ENCODE results near the gene SLC28A3. TPM values are rescaled to one million over a fixed set of nuclear protein-coding genes. Genes with fewer than 3 reads are reported as not detected.

SLC28A3 gene
- total RNA-seq, 1 experiment from 2014 or later, result not detected

DNA sequence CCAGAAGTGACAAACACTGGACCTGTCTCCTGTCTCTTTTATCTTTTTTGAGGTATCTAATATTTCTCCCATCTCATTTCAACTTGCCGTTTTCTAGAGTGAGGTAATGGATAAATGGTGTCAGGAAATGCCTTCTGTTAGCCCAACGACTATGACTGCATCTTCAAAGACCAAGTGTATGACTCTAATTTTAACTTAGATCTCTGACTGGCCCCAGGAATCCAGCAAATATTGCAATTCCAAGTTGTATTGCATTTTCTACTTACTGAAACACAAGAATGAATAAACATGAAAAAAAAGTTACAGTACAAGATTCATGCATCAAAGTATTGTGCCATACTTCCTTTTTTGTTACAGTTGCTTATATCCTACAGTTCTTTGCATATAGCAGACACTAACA, 26.3 kb downstream of the SLC28A3 start:
- no peaks in the 10 kb centered on the region for H3K4me1 Mint-ChIP-seq
- no peaks in the 10 kb centered on the region for H3K27me3 Mint-ChIP-seq (ENCODE audit: low read depth)
- no peak for ATAC-seq
- ChIA-PET POLR2A (no interaction called here), CTCF (interaction anchor here (1.0 to 1.6 kb wide), 2 partner anchors 20 to 31 kb away, joined by 3 to 7 read pairs; no protein-coding TSS in a partner anchor)
- TF ChIP-seq, protein P1, sequence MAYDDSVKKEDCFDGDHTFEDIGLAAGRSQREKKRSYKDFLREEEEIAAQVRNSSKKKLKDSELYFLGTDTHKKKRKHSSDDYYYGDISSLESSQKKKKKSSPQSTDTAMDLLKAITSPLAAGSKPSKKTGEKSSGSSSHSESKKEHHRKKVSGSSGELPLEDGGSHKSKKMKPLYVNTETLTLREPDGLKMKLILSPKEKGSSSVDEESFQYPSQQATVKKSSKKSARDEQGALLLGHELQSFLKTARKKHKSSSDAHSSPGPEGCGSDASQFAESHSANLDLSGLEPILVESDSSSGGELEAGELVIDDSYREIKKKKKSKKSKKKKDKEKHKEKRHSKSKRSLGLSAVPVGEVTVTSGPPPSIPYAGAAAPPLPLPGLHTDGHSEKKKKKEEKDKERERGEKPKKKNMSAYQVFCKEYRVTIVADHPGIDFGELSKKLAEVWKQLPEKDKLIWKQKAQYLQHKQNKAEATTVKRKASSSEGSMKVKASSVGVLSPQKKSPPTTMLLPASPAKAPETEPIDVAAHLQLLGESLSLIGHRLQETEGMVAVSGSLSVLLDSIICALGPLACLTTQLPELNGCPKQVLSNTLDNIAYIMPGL (CRISPR knock-in tag; IDR thresholded peaks at IDR 0.05), result no peak
- TF ChIP-seq OVOL2 (CRISPR knock-in tag; IDR thresholded peaks at IDR 0.05; ENCODE audit: borderline replicate concordance), result no peak
- TF ChIP-seq, protein P2, sequence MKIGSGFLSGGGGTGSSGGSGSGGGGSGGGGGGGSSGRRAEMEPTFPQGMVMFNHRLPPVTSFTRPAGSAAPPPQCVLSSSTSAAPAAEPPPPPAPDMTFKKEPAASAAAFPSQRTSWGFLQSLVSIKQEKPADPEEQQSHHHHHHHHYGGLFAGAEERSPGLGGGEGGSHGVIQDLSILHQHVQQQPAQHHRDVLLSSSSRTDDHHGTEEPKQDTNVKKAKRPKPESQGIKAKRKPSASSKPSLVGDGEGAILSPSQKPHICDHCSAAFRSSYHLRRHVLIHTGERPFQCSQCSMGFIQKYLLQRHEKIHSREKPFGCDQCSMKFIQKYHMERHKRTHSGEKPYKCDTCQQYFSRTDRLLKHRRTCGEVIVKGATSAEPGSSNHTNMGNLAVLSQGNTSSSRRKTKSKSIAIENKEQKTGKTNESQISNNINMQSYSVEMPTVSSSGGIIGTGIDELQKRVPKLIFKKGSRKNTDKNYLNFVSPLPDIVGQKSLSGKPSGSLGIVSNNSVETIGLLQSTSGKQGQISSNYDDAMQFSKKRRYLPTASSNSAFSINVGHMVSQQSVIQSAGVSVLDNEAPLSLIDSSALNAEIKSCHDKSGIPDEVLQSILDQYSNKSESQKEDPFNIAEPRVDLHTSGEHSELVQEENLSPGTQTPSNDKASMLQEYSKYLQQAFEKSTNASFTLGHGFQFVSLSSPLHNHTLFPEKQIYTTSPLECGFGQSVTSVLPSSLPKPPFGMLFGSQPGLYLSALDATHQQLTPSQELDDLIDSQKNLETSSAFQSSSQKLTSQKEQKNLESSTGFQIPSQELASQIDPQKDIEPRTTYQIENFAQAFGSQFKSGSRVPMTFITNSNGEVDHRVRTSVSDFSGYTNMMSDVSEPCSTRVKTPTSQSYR (CRISPR knock-in tag; IDR thresholded peaks at IDR 0.05), result no peak
- no peak for TF ChIP-seq NFYB (CRISPR knock-in tag; conservative IDR thresholded peaks at IDR 0.05; ENCODE audit: low read depth)
- TF ChIP-seq CREM (CRISPR knock-in tag; IDR thresholded peaks at IDR 0.05), result no peak
- TF ChIP-seq, protein P3, sequence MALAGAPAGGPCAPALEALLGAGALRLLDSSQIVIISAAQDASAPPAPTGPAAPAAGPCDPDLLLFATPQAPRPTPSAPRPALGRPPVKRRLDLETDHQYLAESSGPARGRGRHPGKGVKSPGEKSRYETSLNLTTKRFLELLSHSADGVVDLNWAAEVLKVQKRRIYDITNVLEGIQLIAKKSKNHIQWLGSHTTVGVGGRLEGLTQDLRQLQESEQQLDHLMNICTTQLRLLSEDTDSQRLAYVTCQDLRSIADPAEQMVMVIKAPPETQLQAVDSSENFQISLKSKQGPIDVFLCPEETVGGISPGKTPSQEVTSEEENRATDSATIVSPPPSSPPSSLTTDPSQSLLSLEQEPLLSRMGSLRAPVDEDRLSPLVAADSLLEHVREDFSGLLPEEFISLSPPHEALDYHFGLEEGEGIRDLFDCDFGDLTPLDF (CRISPR knock-in tag; IDR thresholded peaks at IDR 0.05), result no peak
- TF ChIP-seq SMAD4 (CRISPR knock-in tag; IDR thresholded peaks at IDR 0.05), result no peak
- no peak for TF ChIP-seq ZNF423 (CRISPR knock-in tag; IDR thresholded peaks at IDR 0.05)
- TF ChIP-seq, protein P4, sequence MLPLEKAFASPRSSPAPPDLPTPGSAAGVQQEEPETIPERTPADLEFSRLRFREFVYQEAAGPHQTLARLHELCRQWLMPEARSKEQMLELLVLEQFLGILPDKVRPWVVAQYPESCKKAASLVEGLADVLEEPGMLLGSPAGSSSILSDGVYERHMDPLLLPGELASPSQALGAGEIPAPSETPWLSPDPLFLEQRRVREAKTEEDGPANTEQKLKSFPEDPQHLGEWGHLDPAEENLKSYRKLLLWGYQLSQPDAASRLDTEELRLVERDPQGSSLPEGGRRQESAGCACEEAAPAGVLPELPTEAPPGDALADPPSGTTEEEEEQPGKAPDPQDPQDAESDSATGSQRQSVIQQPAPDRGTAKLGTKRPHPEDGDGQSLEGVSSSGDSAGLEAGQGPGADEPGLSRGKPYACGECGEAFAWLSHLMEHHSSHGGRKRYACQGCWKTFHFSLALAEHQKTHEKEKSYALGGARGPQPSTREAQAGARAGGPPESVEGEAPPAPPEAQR (CRISPR knock-in tag; IDR thresholded peaks at IDR 0.05), result no peak
- TF ChIP-seq CBFB (CRISPR knock-in tag; IDR thresholded peaks at IDR 0.05; ENCODE audit: low read depth), result no peak
- TF ChIP-seq, protein P5, sequence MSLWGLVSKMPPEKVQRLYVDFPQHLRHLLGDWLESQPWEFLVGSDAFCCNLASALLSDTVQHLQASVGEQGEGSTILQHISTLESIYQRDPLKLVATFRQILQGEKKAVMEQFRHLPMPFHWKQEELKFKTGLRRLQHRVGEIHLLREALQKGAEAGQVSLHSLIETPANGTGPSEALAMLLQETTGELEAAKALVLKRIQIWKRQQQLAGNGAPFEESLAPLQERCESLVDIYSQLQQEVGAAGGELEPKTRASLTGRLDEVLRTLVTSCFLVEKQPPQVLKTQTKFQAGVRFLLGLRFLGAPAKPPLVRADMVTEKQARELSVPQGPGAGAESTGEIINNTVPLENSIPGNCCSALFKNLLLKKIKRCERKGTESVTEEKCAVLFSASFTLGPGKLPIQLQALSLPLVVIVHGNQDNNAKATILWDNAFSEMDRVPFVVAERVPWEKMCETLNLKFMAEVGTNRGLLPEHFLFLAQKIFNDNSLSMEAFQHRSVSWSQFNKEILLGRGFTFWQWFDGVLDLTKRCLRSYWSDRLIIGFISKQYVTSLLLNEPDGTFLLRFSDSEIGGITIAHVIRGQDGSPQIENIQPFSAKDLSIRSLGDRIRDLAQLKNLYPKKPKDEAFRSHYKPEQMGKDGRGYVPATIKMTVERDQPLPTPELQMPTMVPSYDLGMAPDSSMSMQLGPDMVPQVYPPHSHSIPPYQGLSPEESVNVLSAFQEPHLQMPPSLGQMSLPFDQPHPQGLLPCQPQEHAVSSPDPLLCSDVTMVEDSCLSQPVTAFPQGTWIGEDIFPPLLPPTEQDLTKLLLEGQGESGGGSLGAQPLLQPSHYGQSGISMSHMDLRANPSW (CRISPR knock-in tag; conservative IDR thresholded peaks at IDR 0.05; ENCODE audit: low read depth), result no peak
- TF ChIP-seq, protein P6, sequence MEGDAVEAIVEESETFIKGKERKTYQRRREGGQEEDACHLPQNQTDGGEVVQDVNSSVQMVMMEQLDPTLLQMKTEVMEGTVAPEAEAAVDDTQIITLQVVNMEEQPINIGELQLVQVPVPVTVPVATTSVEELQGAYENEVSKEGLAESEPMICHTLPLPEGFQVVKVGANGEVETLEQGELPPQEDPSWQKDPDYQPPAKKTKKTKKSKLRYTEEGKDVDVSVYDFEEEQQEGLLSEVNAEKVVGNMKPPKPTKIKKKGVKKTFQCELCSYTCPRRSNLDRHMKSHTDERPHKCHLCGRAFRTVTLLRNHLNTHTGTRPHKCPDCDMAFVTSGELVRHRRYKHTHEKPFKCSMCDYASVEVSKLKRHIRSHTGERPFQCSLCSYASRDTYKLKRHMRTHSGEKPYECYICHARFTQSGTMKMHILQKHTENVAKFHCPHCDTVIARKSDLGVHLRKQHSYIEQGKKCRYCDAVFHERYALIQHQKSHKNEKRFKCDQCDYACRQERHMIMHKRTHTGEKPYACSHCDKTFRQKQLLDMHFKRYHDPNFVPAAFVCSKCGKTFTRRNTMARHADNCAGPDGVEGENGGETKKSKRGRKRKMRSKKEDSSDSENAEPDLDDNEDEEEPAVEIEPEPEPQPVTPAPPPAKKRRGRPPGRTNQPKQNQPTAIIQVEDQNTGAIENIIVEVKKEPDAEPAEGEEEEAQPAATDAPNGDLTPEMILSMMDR (IDR thresholded peaks at IDR 0.05), result no peak
- DNase-seq (ENCODE audit: low spot score), result no peak
- no peaks in the 10 kb centered on the region for H3K36me3 Mint-ChIP-seq
- no peak overlapping the region for H3K27ac Mint-ChIP-seq
- H3K9me3 Mint-ChIP-seq, result no peaks in the 10 kb centered on the region
- no peak overlapping the region for H3K4me3 Mint-ChIP-seq

DNA sequence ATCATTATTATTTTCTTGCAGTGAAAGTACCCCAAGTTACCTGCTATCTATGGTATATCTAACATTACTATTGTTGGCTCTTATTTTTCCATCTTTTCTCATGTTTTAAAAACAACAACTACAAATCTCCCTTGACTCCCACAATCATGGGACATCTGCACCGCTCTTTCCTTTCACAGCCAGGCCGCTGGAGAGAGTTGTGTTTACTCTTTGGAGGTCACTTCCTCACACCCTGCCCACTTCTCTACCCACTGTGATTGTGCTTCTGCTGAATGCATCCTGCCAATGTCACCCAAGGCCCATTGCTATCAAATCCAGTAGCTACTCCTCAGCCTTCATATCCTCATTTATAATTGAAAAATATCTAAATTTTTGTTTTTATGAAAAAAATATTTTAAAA, 29.7 kb downstream of the SLC28A3 start:
- H3K4me1 Mint-ChIP-seq, result peaks cover 6% of the 10 kb centered on the region
- no peaks in the 10 kb centered on the region for H3K36me3 Mint-ChIP-seq
- H3K27me3 Mint-ChIP-seq (ENCODE audit: low read depth), result no peaks in the 10 kb centered on the region
- H3K9me3 Mint-ChIP-seq, result peaks cover 7% of the 10 kb centered on the region
- ChIA-PET POLR2A (no interaction called here), CTCF (interaction anchor here (1.3 to 1.5 kb wide), 2 partner anchors 16 to 390 kb away, joined by 3 to 4 read pairs; no protein-coding TSS in a partner anchor)
- DNase-seq (ENCODE audit: low spot score) (no peak), ATAC-seq (no peak)
- no peak overlapping the region for H3K27ac Mint-ChIP-seq
- no peak overlapping the region for H3K4me3 Mint-ChIP-seq
- TF ChIP-seq FOXK1 (CRISPR knock-in tag; IDR thresholded peaks at IDR 0.05) (no peak), NFYB (CRISPR knock-in tag; conservative IDR thresholded peaks at IDR 0.05; ENCODE audit: low read depth) (no peak), SOX15 (CRISPR knock-in tag; IDR thresholded peaks at IDR 0.05) (no peak), JUN (CRISPR knock-in tag; IDR thresholded peaks at IDR 0.05) (no peak)
- TF ChIP-seq, protein P7, sequence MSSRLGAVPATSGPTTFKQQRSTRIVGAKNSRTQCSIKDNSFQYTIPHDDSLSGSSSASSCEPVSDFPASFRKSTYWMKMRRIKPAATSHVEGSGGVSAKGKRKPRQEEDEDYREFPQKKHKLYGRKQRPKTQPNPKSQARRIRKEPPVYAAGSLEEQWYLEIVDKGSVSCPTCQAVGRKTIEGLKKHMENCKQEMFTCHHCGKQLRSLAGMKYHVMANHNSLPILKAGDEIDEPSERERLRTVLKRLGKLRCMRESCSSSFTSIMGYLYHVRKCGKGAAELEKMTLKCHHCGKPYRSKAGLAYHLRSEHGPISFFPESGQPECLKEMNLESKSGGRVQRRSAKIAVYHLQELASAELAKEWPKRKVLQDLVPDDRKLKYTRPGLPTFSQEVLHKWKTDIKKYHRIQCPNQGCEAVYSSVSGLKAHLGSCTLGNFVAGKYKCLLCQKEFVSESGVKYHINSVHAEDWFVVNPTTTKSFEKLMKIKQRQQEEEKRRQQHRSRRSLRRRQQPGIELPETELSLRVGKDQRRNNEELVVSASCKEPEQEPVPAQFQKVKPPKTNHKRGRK (CRISPR knock-in tag; IDR thresholded peaks at IDR 0.05; ENCODE audit: borderline replicate concordance), result no peak
- TF ChIP-seq, protein P8, sequence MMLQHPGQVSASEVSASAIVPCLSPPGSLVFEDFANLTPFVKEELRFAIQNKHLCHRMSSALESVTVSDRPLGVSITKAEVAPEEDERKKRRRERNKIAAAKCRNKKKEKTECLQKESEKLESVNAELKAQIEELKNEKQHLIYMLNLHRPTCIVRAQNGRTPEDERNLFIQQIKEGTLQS (CRISPR knock-in tag; conservative IDR thresholded peaks at IDR 0.05), result no peak
- TF ChIP-seq, protein P9, sequence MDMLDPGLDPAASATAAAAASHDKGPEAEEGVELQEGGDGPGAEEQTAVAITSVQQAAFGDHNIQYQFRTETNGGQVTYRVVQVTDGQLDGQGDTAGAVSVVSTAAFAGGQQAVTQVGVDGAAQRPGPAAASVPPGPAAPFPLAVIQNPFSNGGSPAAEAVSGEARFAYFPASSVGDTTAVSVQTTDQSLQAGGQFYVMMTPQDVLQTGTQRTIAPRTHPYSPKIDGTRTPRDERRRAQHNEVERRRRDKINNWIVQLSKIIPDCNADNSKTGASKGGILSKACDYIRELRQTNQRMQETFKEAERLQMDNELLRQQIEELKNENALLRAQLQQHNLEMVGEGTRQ (CRISPR knock-in tag; IDR thresholded peaks at IDR 0.05), result no peak

All from WTC11 (cell line).